GM19324 (cell line): ENCODE measurements around the gene RASA3.
"Not testable (repeated sequence)": the region's sequence is repeated elsewhere in the genome, so short reads cannot be mapped to it uniquely, and the experiment has no call there.

ENCODE experiments used
- ATAC-seq: cut with Tn5 transposase; IDR thresholded peaks from one replicate; pipeline ENCODE4 v1.9.1; 2021; ENCODE audit warnings: mild to moderate bottlenecking, moderate library complexity; ENCODE audit not compliant: unreplicated experiment, low FRiP score

RASA3 gene

GRCh38 chr13:114087430-114087829 lies 45.0 kb downstream of the RASA3 start:
- no peak for ATAC-seq

- no peak for ATAC-seq
Observed at GRCh38 chr13:114082849-114083645, 49.4 kb downstream of the RASA3 start.

- no peak for ATAC-seq
Observed at GRCh38 chr13:114081761-114082681, 50.4 kb downstream of the RASA3 start.

- no peak for ATAC-seq
Observed at GRCh38 chr13:114080739-114081561, 51.5 kb downstream of the RASA3 start.

GRCh38 chr13:114079601-114080536 lies 52.6 kb downstream of the RASA3 start:
- no peak for ATAC-seq

- ATAC-seq: no peak
Observed at GRCh38 chr13:114078461-114079451, 53.7 kb downstream of the RASA3 start.

- ATAC-seq: no peak
Observed at GRCh38 chr13:114077933-114078325, 54.5 kb downstream of the RASA3 start.

GRCh38 chr13:114077099-114077932 lies 55.1 kb downstream of the RASA3 start:
- no peak for ATAC-seq

GRCh38 chr13:114076329-114077090 lies 55.9 kb downstream of the RASA3 start:
- no peak for ATAC-seq

- not testable (repeated sequence) for ATAC-seq
Observed at GRCh38 chr13:114075811-114076210, 56.6 kb downstream of the RASA3 start.

GRCh38 chr13:114074671-114075315 lies 57.6 kb downstream of the RASA3 start:
- ATAC-seq: no peak

- ATAC-seq: no peak
Observed at GRCh38 chr13:114073881-114074612, 58.4 kb downstream of the RASA3 start.

- no peak for ATAC-seq
Observed at GRCh38 chr13:114072421-114072820, 60.0 kb downstream of the RASA3 start.

GRCh38 chr13:114071991-114072390 lies 60.4 kb downstream of the RASA3 start:
- no peak for ATAC-seq

- no peak for ATAC-seq
Observed at GRCh38 chr13:114071410-114071809, 61.0 kb downstream of the RASA3 start.
